ENCODE results near the gene EEIG1. TPM values are rescaled to one million over a fixed set of nuclear protein-coding genes. Genes with fewer than 3 reads are reported as not detected.

The EEIG1 gene
- total RNA-seq, 2 experiments from 2014 or later = 56.2 to 58.4 TPM

DNA sequence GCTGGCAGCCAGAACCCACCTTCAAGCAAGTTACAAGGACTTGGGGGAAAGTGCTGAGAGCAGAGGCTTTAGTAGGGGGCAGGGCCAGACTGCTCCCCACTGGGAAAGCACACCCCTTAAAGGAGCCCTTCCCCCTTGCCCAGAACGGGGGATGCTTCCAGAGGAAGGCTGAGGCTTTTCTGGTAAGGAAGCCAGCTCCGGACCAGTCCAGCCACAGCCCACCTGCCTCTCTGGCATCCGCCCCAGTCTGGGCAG lies 38.9 kb downstream of the EEIG1 start:
- ChIA-PET POLR2A (no interaction called here), CTCF (interaction anchor here (0.7 to 5.7 kb wide), 19 partner anchors 12 to 176 kb away, joined by 3 to 126 read pairs (median 5); no protein-coding TSS in a partner anchor)
- Mint-ChIP-seq H3K27ac (peak overlapping the region; percentile 6), H3K4me1 (peaks cover 31% of the 10 kb centered on the region), H3K36me3 (ENCODE audit: low read depth) (peaks cover 37% of the 10 kb centered on the region), H3K4me3 (no peak overlapping the region), H3K9me3 (ENCODE audit: low read depth) (no peaks in the 10 kb centered on the region), H3K27me3 (no peaks in the 10 kb centered on the region)
- no peak for ATAC-seq
- DNase-seq = no peak
- intact Hi-C loops (cut with DNase I, micrococcal nuclease) = loop anchor here (5.0 kb wide), 2 partner anchors 150 to 160 kb away; no protein-coding TSS in a partner anchor

DNA sequence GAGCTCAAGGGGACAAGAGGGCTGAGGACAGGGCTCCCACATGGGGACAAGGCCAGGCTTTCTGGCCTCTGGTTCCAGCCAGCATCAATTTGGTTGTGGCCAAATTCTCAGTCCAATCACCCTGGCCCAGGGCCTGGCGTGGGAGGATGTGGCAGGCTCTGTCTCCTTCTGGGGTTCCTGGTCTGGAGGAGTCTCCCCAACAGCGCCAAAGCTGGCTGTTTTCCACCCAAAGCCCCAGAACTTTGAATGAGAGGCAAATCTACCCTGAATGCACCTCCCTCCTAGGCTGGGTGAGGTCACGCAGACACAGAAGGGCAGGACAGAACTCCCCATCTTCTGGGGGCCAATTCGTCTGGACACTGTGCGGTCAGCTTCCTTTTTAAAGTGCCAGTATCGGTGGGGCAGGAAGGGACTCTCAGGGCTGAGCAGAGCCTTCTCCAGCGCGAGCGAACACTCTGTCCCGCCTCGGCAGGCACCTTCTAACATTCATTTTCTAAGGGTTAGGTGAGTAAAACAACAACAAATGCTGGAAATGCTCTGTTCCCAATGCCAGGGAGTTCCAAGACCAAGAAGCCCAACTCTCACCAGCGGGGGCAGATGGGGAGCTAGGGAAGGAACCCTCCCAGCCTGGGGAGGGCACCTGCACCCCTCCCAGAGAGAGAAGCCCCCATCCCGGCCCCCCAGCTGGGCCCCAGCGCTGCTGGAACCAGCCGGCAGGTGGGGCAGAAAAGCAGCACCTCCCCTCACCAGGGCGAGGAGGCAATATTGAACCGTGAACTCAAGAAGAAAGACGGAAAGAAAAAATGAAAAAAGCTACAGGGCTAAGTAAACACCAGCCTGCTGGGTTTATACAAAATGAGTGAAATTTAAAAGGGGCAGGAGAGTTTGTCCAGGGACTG lies 39.5 kb downstream of the EEIG1 start:
- peaks cover 38% of the 10 kb centered on the region for H3K36me3 Mint-ChIP-seq (ENCODE audit: low read depth)
- ATAC-seq = no peak
- no peak overlapping the region for H3K4me3 Mint-ChIP-seq
- CTCF ChIA-PET = interaction anchor here (0.7 to 5.7 kb wide), 21 partner anchors 8 to 176 kb away, joined by 3 to 126 read pairs (median 4); no protein-coding TSS in a partner anchor
- POLR2A ChIA-PET = no interaction called here
- no peaks in the 10 kb centered on the region for H3K9me3 Mint-ChIP-seq (ENCODE audit: low read depth)
- intact Hi-C loops (cut with DNase I, micrococcal nuclease) = loop anchor here (5.0 kb wide), 2 partner anchors 151 to 161 kb away; no protein-coding TSS in a partner anchor
- H3K27me3 Mint-ChIP-seq = no peaks in the 10 kb centered on the region
- H3K4me1 Mint-ChIP-seq = peaks cover 36% of the 10 kb centered on the region
- no peak for DNase-seq
- H3K27ac Mint-ChIP-seq = peak overlapping the region; percentile 6

DNA sequence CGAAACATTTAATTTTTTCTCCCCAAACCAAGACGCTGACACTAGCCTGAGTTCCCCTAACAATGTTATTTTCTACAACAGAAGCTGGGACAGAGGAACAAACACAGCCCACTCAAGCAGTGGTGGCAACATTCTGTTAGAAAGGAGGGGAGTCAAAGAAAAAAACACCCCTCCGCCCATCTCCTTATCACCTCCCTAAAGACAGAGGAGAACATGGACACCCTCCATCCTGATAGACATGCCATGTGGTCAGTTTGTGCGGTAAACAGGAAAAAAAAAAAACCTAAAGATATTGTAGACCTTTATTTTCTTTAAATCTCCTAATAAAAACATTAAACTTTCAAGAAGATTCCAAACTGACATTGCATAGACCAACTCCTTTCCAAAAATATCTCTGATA lies 40.2 kb downstream of the EEIG1 start:
- POLR2A ChIA-PET = no interaction called here
- peaks cover 42% of the 10 kb centered on the region for H3K36me3 Mint-ChIP-seq (ENCODE audit: low read depth)
- peak overlapping the region; percentile 26 for H3K27ac Mint-ChIP-seq
- no peaks in the 10 kb centered on the region for H3K27me3 Mint-ChIP-seq
- ATAC-seq = no peak
- no peaks in the 10 kb centered on the region for H3K9me3 Mint-ChIP-seq (ENCODE audit: low read depth)
- intact Hi-C loops (cut with DNase I, micrococcal nuclease) = loop anchor here (5.0 kb wide), 2 partner anchors 152 to 162 kb away; no protein-coding TSS in a partner anchor
- H3K4me1 Mint-ChIP-seq = peaks cover 44% of the 10 kb centered on the region
- H3K4me3 Mint-ChIP-seq = no peak overlapping the region
- no peak for DNase-seq
- CTCF ChIA-PET = interaction anchor here (0.7 to 5.7 kb wide), 9 partner anchors 9 to 177 kb away, joined by 3 to 126 read pairs (median 5); no protein-coding TSS in a partner anchor

DNA sequence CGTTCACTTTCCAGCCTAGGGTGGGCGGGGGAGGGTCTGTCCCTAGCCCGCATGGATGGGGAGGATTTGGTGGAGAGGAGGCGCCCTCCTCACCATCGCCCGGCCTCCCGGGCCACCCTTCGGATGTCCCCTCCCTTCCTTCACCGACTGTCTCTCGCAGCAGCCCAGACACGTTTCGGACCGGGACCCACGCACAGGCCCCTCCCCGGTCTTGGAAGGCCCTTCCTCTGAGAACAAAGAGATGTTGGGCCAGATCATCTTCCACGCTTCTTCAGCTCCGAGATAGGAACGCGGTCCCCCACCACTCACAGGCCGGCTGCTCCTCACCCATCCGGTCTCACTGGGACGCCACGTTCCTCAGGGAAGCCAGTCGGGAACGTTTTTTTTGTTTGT lies 42.5 kb downstream of the EEIG1 start:
- H3K4me3 Mint-ChIP-seq = peak overlapping the region; percentile 94
- no peak for DNase-seq
- ATAC-seq = no peak
- CTCF ChIA-PET = no interaction called here
- H3K27me3 Mint-ChIP-seq = no peaks in the 10 kb centered on the region
- H3K4me1 Mint-ChIP-seq = peaks cover 39% of the 10 kb centered on the region
- H3K36me3 Mint-ChIP-seq (ENCODE audit: low read depth) = peaks cover 34% of the 10 kb centered on the region
- intact Hi-C loops (cut with DNase I, micrococcal nuclease) = loop anchor here (1.0 to 5.0 kb wide), 2 partner anchors 34 to 222 kb away; partner anchors contain the start of gene BBLN (in 1 of the 2)
- peak overlapping the region; percentile 64 for H3K27ac Mint-ChIP-seq
- H3K9me3 Mint-ChIP-seq (ENCODE audit: low read depth) = no peaks in the 10 kb centered on the region
- POLR2A ChIA-PET = no interaction called here

DNA sequence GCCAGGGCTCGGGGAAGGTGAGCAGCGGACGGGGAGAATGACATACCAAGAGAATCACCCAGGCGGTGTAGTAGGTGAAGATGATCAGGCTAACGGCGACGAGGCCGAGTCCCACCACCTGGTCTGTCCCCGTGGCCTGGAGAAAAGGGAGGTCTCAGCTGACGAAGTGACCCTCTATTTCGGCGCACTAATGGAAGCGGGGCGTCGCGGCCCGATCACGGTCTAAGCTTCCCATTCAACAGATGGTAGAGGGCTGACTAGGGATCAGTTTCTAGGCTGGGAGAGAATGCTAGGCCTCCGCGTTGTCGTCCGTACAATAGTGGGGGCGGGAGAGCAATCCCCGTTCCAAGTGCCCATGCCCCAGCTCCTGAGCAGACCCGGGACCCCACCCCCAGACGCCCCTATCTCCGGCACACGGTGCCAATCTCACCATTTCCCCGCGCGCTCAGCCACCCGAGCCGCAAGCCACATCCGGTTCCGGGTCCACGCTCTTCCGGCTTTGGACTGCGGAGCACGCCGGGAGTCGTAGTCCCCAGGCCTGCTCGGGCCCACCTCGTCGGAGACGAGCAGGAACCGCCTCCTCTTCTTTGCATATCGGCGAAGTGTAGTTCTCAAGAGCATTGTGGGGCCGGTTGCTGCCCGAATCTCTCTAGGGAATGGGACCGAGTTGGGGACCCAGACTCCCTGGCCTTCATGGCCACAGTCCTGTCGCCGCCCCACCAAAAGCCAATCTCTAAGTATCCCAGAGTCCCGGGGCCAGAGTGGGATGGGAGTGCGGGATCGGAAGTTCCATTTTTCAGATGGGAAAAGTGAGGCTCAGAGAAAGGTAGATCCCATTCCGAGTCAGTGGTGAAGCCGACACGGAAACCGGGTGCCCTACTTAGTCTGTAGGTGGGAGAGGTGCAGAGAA lies 43.1 kb downstream of the EEIG1 start, which contains the start of gene DPM2:
DPM2 (minus strand) TSS at position 467 of the 910 bp plus-strand sequence; CDS start at position 433, 34 bp downstream.
- ChIA-PET POLR2A (no interaction called here), CTCF (interaction anchor here (0.7 kb wide), 1 partner anchor 52 kb away, joined by 3 read pairs; no protein-coding TSS in a partner anchor)
- Mint-ChIP-seq H3K27ac (peak within 1 kb of the TSS; percentile 93), H3K9me3 (ENCODE audit: low read depth) (no peaks in the 10 kb centered on the region), H3K36me3 (ENCODE audit: low read depth) (peaks cover 33% of the 10 kb centered on the region), H3K4me3 (peak within 1 kb of the TSS; percentile 94), H3K4me1 (peaks cover 34% of the 10 kb centered on the region), H3K27me3 (no peaks in the 10 kb centered on the region)
- ATAC-seq (peak; percentile 92), DNase-seq (peak; percentile 93)
- intact Hi-C loops (cut with DNase I, micrococcal nuclease) = loop anchor here (1.0 to 5.0 kb wide), 4 partner anchors 35 to 223 kb away; partner anchors contain the start of genes BBLN (in 1 of the 2) and NAIF1 (in 1 of the 2)

DNA sequence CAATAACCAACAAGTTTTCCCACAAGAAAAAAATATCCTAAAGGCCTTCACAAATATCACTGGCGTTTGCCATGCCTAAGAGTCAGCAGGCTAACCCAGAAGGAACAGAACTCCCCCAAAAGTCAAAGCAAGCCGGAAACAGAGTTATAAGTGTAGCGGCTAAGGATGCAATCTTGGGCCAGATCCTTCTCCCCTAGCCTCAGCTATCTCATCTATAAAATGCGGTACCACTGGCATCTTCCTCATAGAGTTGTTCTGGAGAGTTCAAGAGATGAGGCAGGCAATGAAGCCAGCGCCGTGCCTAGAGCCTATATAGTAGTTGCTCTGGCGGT lies 43.8 kb downstream of the EEIG1 start:
- intact Hi-C loops (cut with DNase I, micrococcal nuclease) = loop anchor here (2.0 to 5.0 kb wide), 3 partner anchors 35 to 192 kb away; partner anchors contain the start of gene NAIF1 (in 1 of the 2)
- peak overlapping the region; percentile 93 for H3K27ac Mint-ChIP-seq
- H3K4me1 Mint-ChIP-seq = peaks cover 34% of the 10 kb centered on the region

DNA sequence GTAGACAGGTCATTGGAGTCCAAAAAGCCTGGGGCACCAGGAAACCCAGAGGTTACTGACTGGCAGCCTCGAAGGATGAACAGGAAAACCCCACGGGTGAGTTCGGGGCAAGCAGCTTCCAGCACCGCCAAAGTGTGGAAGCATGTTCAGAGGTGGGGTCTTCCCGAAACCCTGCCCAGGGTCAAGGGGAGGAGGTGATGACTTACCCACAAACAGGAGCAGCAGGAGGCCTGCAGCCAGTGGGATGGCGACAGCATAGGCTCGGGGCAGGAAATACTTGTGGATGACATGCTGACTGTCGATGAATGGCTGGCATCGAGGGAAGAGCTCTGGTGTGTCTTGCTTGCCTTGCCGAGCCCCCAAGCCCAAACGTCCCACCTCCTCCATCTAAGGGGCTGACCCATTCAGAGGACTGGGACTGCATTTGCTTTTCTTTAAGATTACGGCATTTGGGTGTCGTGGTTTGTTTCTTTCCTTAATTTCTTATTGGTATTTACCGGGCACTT lies 44.4 kb downstream of the EEIG1 start:
- no peak for ATAC-seq
- H3K4me1 Mint-ChIP-seq = peaks cover 37% of the 10 kb centered on the region
- DNase-seq = no peak
- H3K9me3 Mint-ChIP-seq (ENCODE audit: low read depth) = no peaks in the 10 kb centered on the region
- CTCF ChIA-PET = interaction anchor here (0.6 kb wide), 1 partner anchor 39 kb away, joined by 3 read pairs; no protein-coding TSS in a partner anchor
- H3K27ac Mint-ChIP-seq = peak overlapping the region; percentile 93
- intact Hi-C loops (cut with DNase I, micrococcal nuclease) = loop anchor here (2.0 to 5.0 kb wide), 3 partner anchors 36 to 192 kb away; partner anchors contain the start of gene NAIF1 (in 1 of the 2)
- POLR2A ChIA-PET = no interaction called here
- no peaks in the 10 kb centered on the region for H3K27me3 Mint-ChIP-seq
- H3K36me3 Mint-ChIP-seq (ENCODE audit: low read depth) = peaks cover 27% of the 10 kb centered on the region
- peak overlapping the region; percentile 94 for H3K4me3 Mint-ChIP-seq

More for the DNA sequence above, 43.8 kb downstream of the EEIG1 start:
- CTCF ChIA-PET = interaction anchor here (0.7 kb wide), 1 partner anchor 51 kb away, joined by 3 read pairs; no protein-coding TSS in a partner anchor
- H3K36me3 Mint-ChIP-seq (ENCODE audit: low read depth) = peaks cover 28% of the 10 kb centered on the region
- no peaks in the 10 kb centered on the region for H3K27me3 Mint-ChIP-seq
- POLR2A ChIA-PET = no interaction called here
- DNase-seq = no peak
- H3K9me3 Mint-ChIP-seq (ENCODE audit: low read depth) = no peaks in the 10 kb centered on the region
- peak overlapping the region; percentile 94 for H3K4me3 Mint-ChIP-seq
- no peak for ATAC-seq

DNA sequence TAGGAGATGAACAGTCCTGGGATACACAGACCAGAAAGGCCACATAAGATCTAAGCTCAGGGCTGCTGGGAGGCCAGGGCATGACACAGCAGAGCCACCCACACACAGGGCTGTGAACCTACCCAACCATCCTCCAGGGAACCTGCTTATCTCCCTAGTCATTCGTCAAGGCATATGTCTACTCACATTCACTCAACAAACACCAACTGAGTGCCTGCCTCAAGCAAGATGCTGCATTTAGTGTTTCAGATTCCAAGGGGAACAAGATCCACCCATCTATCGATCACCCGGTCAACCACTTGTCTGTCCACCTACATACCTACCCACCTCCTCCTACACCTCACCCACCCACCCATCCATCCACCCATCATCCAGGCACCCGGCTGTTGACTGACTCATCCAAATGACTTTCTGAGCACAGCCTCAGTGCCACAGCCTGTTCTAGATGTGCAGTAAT lies 45.0 kb downstream of the EEIG1 start:
- Mint-ChIP-seq H3K36me3 (ENCODE audit: low read depth) (peaks cover 24% of the 10 kb centered on the region), H3K4me1 (peaks cover 43% of the 10 kb centered on the region), H3K27me3 (no peaks in the 10 kb centered on the region), H3K27ac (peak overlapping the region; percentile 93), H3K4me3 (peak overlapping the region; percentile 94), H3K9me3 (ENCODE audit: low read depth) (no peaks in the 10 kb centered on the region)
- POLR2A ChIA-PET = interaction anchor here (0.7 kb wide), 1 partner anchor 513 kb away, joined by 4 read pairs; no protein-coding TSS in a partner anchor
- CTCF ChIA-PET = interaction anchor here (0.6 kb wide), 1 partner anchor 40 kb away, joined by 3 read pairs; no protein-coding TSS in a partner anchor
- intact Hi-C loops (cut with DNase I, micrococcal nuclease) = loop anchor here (2.0 to 5.0 kb wide), 3 partner anchors 37 to 193 kb away; partner anchors contain the start of gene NAIF1 (in 1 of the 2)
- peak; percentile 68 for DNase-seq
- ATAC-seq = peak; percentile 29

DNA sequence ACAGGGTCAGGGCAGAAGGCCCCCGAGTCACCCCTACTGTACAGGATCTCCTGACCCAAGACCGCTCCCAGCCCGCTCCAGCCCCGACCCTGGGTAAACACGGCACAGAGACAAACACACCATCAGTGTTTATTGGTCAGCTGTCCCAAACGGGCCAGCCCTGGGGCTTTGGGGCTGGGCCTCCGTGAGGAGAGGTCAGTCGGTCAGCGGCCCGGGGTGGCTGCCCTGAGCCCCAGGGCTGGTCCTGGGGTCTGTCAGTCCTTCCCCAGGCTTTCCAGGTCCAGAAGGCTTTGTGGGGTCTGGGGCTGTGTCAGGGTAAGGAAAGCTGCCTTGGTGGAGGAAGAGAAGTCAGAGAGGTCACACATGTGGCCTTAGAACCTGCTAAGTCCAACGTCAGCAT lies 45.8 kb downstream of the EEIG1 start:
- POLR2A ChIA-PET = interaction anchor here (0.7 kb wide), 1 partner anchor 512 kb away, joined by 4 read pairs; no protein-coding TSS in a partner anchor
- H3K27me3 Mint-ChIP-seq = no peaks in the 10 kb centered on the region
- CTCF ChIA-PET = interaction anchor here (0.8 to 0.9 kb wide), 2 partner anchors 8 to 101 kb away, joined by 3 read pairs; no protein-coding TSS in a partner anchor
- peaks cover 24% of the 10 kb centered on the region for H3K36me3 Mint-ChIP-seq (ENCODE audit: low read depth)
- peak overlapping the region; percentile 94 for H3K4me3 Mint-ChIP-seq
- intact Hi-C loops (cut with DNase I, micrococcal nuclease) = loop anchor here in 1 of 2 experiments (5.0 kb wide), 1 partner anchor 37 kb away; no protein-coding TSS in a partner anchor
- H3K27ac Mint-ChIP-seq = no peak overlapping the region
- ATAC-seq (no peak), DNase-seq (no peak)
- H3K4me1 Mint-ChIP-seq = peaks cover 45% of the 10 kb centered on the region
- H3K9me3 Mint-ChIP-seq (ENCODE audit: low read depth) = no peaks in the 10 kb centered on the region

DNA sequence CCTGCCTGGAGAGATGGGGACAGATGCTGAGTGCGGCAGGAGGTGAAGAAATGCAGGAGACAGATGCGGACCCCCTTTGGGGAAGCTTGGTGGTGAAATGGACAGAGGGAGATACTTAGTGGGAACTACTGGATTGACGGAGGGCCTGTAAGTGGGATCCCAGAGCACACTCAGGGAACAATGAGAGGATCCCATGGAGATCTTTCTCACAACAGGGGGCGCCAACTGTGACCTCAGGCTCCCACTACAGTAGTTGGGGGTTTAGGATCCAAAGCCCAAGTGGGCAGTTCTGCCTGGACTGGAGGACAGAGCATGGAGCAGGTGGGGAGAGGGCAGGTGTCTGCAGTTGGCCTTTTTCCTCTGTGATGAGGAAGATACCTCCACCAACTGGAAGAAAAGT lies 46.5 kb downstream of the EEIG1 start:
- Mint-ChIP-seq H3K4me1 (peaks cover 47% of the 10 kb centered on the region), H3K9me3 (ENCODE audit: low read depth) (no peaks in the 10 kb centered on the region), H3K27me3 (no peaks in the 10 kb centered on the region), H3K4me3 (no peak overlapping the region), H3K27ac (no peak overlapping the region), H3K36me3 (ENCODE audit: low read depth) (peaks cover 24% of the 10 kb centered on the region)
- ChIA-PET POLR2A (no interaction called here), CTCF (interaction anchor here (0.8 kb wide), 1 partner anchor 9 kb away, joined by 3 read pairs; no protein-coding TSS in a partner anchor)
- intact Hi-C loops (cut with DNase I, micrococcal nuclease) = no loop called here
- no peak for DNase-seq
- no peak for ATAC-seq
